Measurements from ENCODE around the gene CABCOCO1. TPM values are rescaled to one million over a fixed set of nuclear protein-coding genes. Genes with fewer than 3 reads are reported as not detected.
"Not testable (repeated sequence)": the region's sequence is repeated elsewhere in the genome, so short reads cannot be mapped to it uniquely, and the experiment has no call there.

Gene CABCOCO1
- total RNA-seq, 1 donor from 2014 or later: not detected

GRCh38 chr10:61688551-61689308 is 26.0 kb downstream of the CABCOCO1 start:
- H3K9me3 Mint-ChIP-seq: no peaks in the 10 kb centered on the region
- H3K27ac Mint-ChIP-seq: no peak overlapping the region
- H3K27ac ChIP-seq: no peak overlapping the region
- DNase-seq (ENCODE audit: low spot score): no peak
- H3K4me3 ChIP-seq: no peak overlapping the region
- H3K4me1 ChIP-seq: no peaks in the 10 kb centered on the region
- H3K4me2 ChIP-seq: no peak overlapping the region
- no peak overlapping the region for H2AFZ ChIP-seq (replicated peaks)
- no peaks in the 10 kb centered on the region for H3K4me1 Mint-ChIP-seq
- no peak for TF ChIP-seq EZH2 (IDR thresholded peaks at IDR 0.05)
- H3K27me3 Mint-ChIP-seq (ENCODE audit: insufficient read depth, low read depth): peaks cover 4% of the 10 kb centered on the region
- H3K36me3 ChIP-seq: no peaks in the 10 kb centered on the region
- no peaks in the 10 kb centered on the region for H3F3A ChIP-seq (ENCODE audit: low read depth)
- H3K9me3 ChIP-seq (ENCODE audit: low read depth): no peaks in the 10 kb centered on the region
- H3K9ac ChIP-seq: no peak overlapping the region
- no peak overlapping the region for H3K4me3 Mint-ChIP-seq
- no peaks in the 10 kb centered on the region for H3K36me3 Mint-ChIP-seq
- H3K79me2 ChIP-seq (ENCODE audit: low read depth): no peaks in the 10 kb centered on the region
- no peaks in the 10 kb centered on the region for H4K20me1 ChIP-seq (ENCODE audit: low read depth)
- no peaks in the 10 kb centered on the region for H3K27me3 ChIP-seq

- not testable (repeated sequence) for H3K4me1 Mint-ChIP-seq; H3K27me3 ChIP-seq; H3K36me3 Mint-ChIP-seq; H3K4me3 Mint-ChIP-seq; H3K27ac ChIP-seq; H3F3A ChIP-seq (ENCODE audit: low read depth); H3K9me3 ChIP-seq (ENCODE audit: low read depth); H3K4me2 ChIP-seq; H3K27ac Mint-ChIP-seq; H3K9me3 Mint-ChIP-seq; H3K27me3 Mint-ChIP-seq (ENCODE audit: insufficient read depth, low read depth); H3K4me3 ChIP-seq; H3K4me1 ChIP-seq; H3K79me2 ChIP-seq (ENCODE audit: low read depth); DNase-seq (ENCODE audit: low spot score); H4K20me1 ChIP-seq (ENCODE audit: low read depth); H2AFZ ChIP-seq (replicated peaks); H3K36me3 ChIP-seq; H3K9ac ChIP-seq
Observed at GRCh38 chr10:61691667-61692066, 28.9 kb downstream of the CABCOCO1 start.

- Histone ChIP-seq H3K9me3 (ENCODE audit: low read depth) (no peaks in the 10 kb centered on the region), H3K36me3 (no peaks in the 10 kb centered on the region), H3K4me3 (no peak overlapping the region), H3K79me2 (ENCODE audit: low read depth) (no peaks in the 10 kb centered on the region), H3F3A (ENCODE audit: low read depth) (no peaks in the 10 kb centered on the region), H3K27ac (no peak overlapping the region), H4K20me1 (ENCODE audit: low read depth) (no peaks in the 10 kb centered on the region), H3K4me2 (no peak overlapping the region), H3K27me3 (no peaks in the 10 kb centered on the region), H3K4me1 (no peaks in the 10 kb centered on the region), H2AFZ (replicated peaks) (no peak overlapping the region), H3K9ac (no peak overlapping the region)
- TF ChIP-seq EZH2 (IDR thresholded peaks at IDR 0.05): no peak
- no peak for TF ChIP-seq EZH2phosphoT487 (IDR thresholded peaks at IDR 0.05)
- no peak for TF ChIP-seq CTCF (IDR thresholded peaks at IDR 0.05)
- Mint-ChIP-seq H3K9me3 (no peaks in the 10 kb centered on the region), H3K27ac (no peak overlapping the region), H3K27me3 (ENCODE audit: insufficient read depth, low read depth) (no peaks in the 10 kb centered on the region), H3K36me3 (no peaks in the 10 kb centered on the region), H3K4me1 (no peaks in the 10 kb centered on the region), H3K4me3 (no peak overlapping the region)
- DNase-seq (ENCODE audit: low spot score): no peak
Observed at GRCh38 chr10:61692447-61693010, 29.8 kb downstream of the CABCOCO1 start.

- peaks cover 2% of the 10 kb centered on the region for H3K27me3 Mint-ChIP-seq (ENCODE audit: insufficient read depth, low read depth)
- no peak overlapping the region for H3K27ac Mint-ChIP-seq
- DNase-seq (ENCODE audit: low spot score): no peak
- no peaks in the 10 kb centered on the region for H3K4me1 ChIP-seq
- no peaks in the 10 kb centered on the region for H3F3A ChIP-seq (ENCODE audit: low read depth)
- H3K36me3 ChIP-seq: no peaks in the 10 kb centered on the region
- no peak overlapping the region for H3K9ac ChIP-seq
- H3K9me3 Mint-ChIP-seq: no peaks in the 10 kb centered on the region
- H2AFZ ChIP-seq (replicated peaks): peak overlapping the region; percentile 11
- no peaks in the 10 kb centered on the region for H4K20me1 ChIP-seq (ENCODE audit: low read depth)
- H3K4me3 ChIP-seq: no peak overlapping the region
- no peak overlapping the region for H3K4me3 Mint-ChIP-seq
- no peaks in the 10 kb centered on the region for H3K36me3 Mint-ChIP-seq
- H3K27me3 ChIP-seq: no peaks in the 10 kb centered on the region
- no peaks in the 10 kb centered on the region for H3K4me1 Mint-ChIP-seq
- no peak for TF ChIP-seq CTCF (IDR thresholded peaks at IDR 0.05)
- TF ChIP-seq EZH2 (IDR thresholded peaks at IDR 0.05): no peak
- no peak for TF ChIP-seq EZH2phosphoT487 (IDR thresholded peaks at IDR 0.05)
- H3K27ac ChIP-seq: no peak overlapping the region
- H3K79me2 ChIP-seq (ENCODE audit: low read depth): no peaks in the 10 kb centered on the region
- no peaks in the 10 kb centered on the region for H3K9me3 ChIP-seq (ENCODE audit: low read depth)
- no peak overlapping the region for H3K4me2 ChIP-seq
Observed at GRCh38 chr10:61698968-61699655, 36.4 kb downstream of the CABCOCO1 start.

Data from neural progenitor cell (in vitro differentiated cells).